OCI-LY1 (cell line): Measurements from ENCODE around the gene STAC.
"Not testable (repeated sequence)": the region's sequence is repeated elsewhere in the genome, so short reads cannot be mapped to it uniquely, and the experiment has no call there.

Source experiments
- H2AFZ ChIP-seq: fragments of 200-600 bp; sonication (generic), shearing (Covaris generic); 2 replicates; pipeline ENCODE4 v1.6.0; 2014; ENCODE audit warnings: antibody characterized with exemption, mild to moderate bottlenecking, low read length
- H3F3A ChIP-seq: fragments of 200-600 bp; sonication (generic), shearing (Covaris generic); 2 replicates; pipeline ENCODE4 v1.6.0; 2014; ENCODE audit warnings: mild to moderate bottlenecking, antibody characterized with exemption, low read length, moderate library complexity; ENCODE audit not compliant: insufficient read depth
- H3K27ac ChIP-seq: fragments of 200-600 bp; sonication (generic); 2 replicates; pipeline ENCODE4 v1.5.1; 2014; ENCODE audit warnings: low read length, mixed run types, mild to moderate bottlenecking, low read depth; ENCODE audit not compliant: poor library complexity, severe bottlenecking
- H3K27me3 ChIP-seq: fragments of 200-600 bp; sonication (generic); 2 replicates; pipeline ENCODE4 v1.6.0; 2014; ENCODE audit warnings: antibody characterized with exemption, mild to moderate bottlenecking, low read length, moderate library complexity; ENCODE audit not compliant: insufficient read depth
- H3K36me3 ChIP-seq: fragments of 200-600 bp; sonication (generic); 2 replicates; pipeline ENCODE4 v1.6.1; 2014; ENCODE audit warnings: mild to moderate bottlenecking, antibody characterized with exemption, low read length, moderate library complexity, mixed read lengths; ENCODE audit not compliant: insufficient read depth
- H3K4me1 ChIP-seq: fragments of 200-600 bp; sonication (generic); 2 replicates; pipeline ENCODE4 v1.5.1; 2014; ENCODE audit warnings: mild to moderate bottlenecking, low read length, moderate library complexity; ENCODE audit not compliant: insufficient read depth, severe bottlenecking
- H3K4me2 ChIP-seq: fragments of 200-600 bp; sonication (generic), shearing (Covaris generic); 2 replicates; pipeline ENCODE4 v1.6.1; 2014; ENCODE audit warnings: low read length
- H3K4me3 ChIP-seq: fragments of 200-600 bp; sonication (generic); 2 replicates; pipeline ENCODE4 v1.5.1; 2014; ENCODE audit warnings: low read length, low read depth, mild to moderate bottlenecking, mixed read lengths; ENCODE audit not compliant: poor library complexity, severe bottlenecking
- H3K79me2 ChIP-seq: fragments of 200-600 bp; shearing (Covaris generic); 2 replicates; pipeline ENCODE4 v1.6.1; 2016; ENCODE audit warnings: mixed run types, low read length, mixed read lengths; ENCODE audit not compliant: insufficient read depth
- H3K9ac ChIP-seq: fragments of 200-600 bp; sonication (generic), shearing (Covaris generic); 2 replicates; pipeline ENCODE4 v1.6.1; 2014; ENCODE audit warnings: mild to moderate bottlenecking, low read length, mixed read lengths
- H3K9me2 ChIP-seq: fragments of 200-600 bp; sonication (generic), shearing (Covaris generic); 2 replicates; pipeline ENCODE4 v1.6.1; 2014; ENCODE audit warnings: low read depth, mild to moderate bottlenecking, low read length, mixed read lengths
- H3K9me3 ChIP-seq: fragments of 200-600 bp; shearing (Covaris generic); 2 replicates; pipeline ENCODE4 v1.6.1; 2014; ENCODE audit warnings: low read length, mixed read lengths
- H4K20me1 ChIP-seq: fragments of 200-600 bp; sonication (generic), shearing (Covaris generic); 2 replicates; pipeline ENCODE4 v1.6.0; 2016; ENCODE audit warnings: mild to moderate bottlenecking, low read length; ENCODE audit not compliant: insufficient read depth
- EZH2 ChIP-seq: fragments of 200-600 bp; sonication (generic), shearing (Covaris generic); IDR thresholded peaks from 2 replicates; pipeline ENCODE4 v1.8.0; 2017; ENCODE audit warnings: borderline replicate concordance, mixed run types, mild to moderate bottlenecking, antibody characterized with exemption, low read length, moderate library complexity, mixed read lengths
- TF ChIP-seq, protein P1 (sequence below): fragments of 200-600 bp; sonication (generic), shearing (Covaris generic); IDR thresholded peaks from 2 replicates; pipeline ENCODE4 v1.5.1; 2017; ENCODE audit warnings: mild to moderate bottlenecking, antibody characterized with exemption, low read length, moderate library complexity, mixed read lengths

The STAC gene

DNA sequence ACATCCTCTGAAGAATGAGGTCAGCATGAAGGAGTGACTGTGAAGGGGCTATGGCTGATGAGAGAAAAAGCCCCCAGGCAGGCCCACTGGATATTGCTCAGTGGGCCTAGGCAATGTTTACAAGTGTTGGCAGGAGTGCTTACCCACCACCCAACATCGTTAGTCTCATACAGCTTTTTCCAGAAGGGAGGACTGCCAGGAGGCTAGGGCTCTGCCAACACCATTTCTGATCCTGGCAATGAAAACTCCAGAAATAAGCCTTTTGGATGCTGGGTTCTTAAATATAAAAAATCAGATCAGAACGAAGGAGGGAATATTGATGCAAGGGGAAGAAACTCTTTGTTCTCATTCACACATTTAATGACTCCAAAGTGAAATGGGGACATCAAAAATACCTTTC, 194.9 kb downstream of the STAC start:
- H3K4me1 ChIP-seq: no peaks in the 10 kb centered on the region
- H3K9me2 ChIP-seq: no peaks in the 10 kb centered on the region
- no peak overlapping the region for H2AFZ ChIP-seq
- TF ChIP-seq, protein P1, sequence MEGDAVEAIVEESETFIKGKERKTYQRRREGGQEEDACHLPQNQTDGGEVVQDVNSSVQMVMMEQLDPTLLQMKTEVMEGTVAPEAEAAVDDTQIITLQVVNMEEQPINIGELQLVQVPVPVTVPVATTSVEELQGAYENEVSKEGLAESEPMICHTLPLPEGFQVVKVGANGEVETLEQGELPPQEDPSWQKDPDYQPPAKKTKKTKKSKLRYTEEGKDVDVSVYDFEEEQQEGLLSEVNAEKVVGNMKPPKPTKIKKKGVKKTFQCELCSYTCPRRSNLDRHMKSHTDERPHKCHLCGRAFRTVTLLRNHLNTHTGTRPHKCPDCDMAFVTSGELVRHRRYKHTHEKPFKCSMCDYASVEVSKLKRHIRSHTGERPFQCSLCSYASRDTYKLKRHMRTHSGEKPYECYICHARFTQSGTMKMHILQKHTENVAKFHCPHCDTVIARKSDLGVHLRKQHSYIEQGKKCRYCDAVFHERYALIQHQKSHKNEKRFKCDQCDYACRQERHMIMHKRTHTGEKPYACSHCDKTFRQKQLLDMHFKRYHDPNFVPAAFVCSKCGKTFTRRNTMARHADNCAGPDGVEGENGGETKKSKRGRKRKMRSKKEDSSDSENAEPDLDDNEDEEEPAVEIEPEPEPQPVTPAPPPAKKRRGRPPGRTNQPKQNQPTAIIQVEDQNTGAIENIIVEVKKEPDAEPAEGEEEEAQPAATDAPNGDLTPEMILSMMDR: no peak
- no peak for TF ChIP-seq EZH2
- no peaks in the 10 kb centered on the region for H4K20me1 ChIP-seq
- no peak overlapping the region for H3K27ac ChIP-seq
- H3K4me3 ChIP-seq: no peak overlapping the region
- no peaks in the 10 kb centered on the region for H3K27me3 ChIP-seq
- no peak overlapping the region for H3K9ac ChIP-seq
- no peaks in the 10 kb centered on the region for H3K79me2 ChIP-seq
- H3K4me2 ChIP-seq: no peak overlapping the region
- no peaks in the 10 kb centered on the region for H3F3A ChIP-seq
- H3K36me3 ChIP-seq: no peaks in the 10 kb centered on the region
- no peaks in the 10 kb centered on the region for H3K9me3 ChIP-seq

DNA sequence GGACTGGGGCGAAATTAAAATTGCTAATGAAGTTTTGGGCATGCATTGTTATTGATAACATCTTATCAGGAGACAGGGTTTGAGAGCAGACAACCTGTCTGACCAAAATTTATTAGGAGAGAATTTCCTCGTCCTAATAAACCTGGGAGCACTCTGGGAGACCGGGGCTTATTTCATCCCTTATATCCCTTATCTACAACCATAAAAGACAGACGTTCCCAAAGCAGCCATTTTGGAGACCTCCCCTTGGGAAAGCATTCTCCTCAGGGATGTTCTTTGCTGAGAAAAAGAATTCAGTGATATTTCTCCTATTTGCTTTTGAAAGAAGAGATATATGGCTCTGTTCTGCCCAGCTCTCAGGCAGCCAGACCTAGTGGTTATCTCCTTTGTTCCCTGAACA, 198.1 kb downstream of the STAC start:
- not testable (repeated sequence) for H4K20me1 ChIP-seq, H3K36me3 ChIP-seq, H3K9me2 ChIP-seq, H3F3A ChIP-seq, H3K9me3 ChIP-seq, H3K27me3 ChIP-seq, H3K4me3 ChIP-seq, H3K27ac ChIP-seq, H3K4me2 ChIP-seq, H3K4me1 ChIP-seq, H3K9ac ChIP-seq, H3K79me2 ChIP-seq, H2AFZ ChIP-seq

DNA sequence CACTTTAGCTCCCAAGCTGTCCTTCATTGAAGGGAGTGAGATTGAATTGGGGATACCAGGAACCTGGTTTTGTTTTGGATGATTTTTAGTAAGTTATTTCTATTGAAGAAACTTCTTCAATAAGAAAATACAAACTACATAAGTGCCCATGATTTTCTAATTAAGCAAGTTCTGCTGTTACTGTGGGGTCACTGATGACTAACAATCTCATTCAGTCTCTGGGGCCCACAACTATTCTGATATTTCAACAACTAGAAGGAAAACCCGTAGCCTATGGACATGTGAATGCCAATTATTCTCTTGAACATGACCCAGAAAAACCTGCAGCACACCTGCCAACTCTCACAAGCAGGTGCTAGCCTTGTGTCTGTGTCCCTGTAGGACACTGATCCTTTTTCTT, 199.4 kb downstream of the STAC start:
- Histone ChIP-seq H3K27ac (no peak overlapping the region), H3K4me2 (no peak overlapping the region), H3K79me2 (no peaks in the 10 kb centered on the region), H3K36me3 (no peaks in the 10 kb centered on the region), H2AFZ (no peak overlapping the region), H3F3A (no peaks in the 10 kb centered on the region), H3K4me1 (no peaks in the 10 kb centered on the region), H3K9me2 (no peaks in the 10 kb centered on the region), H3K4me3 (no peak overlapping the region), H3K27me3 (no peaks in the 10 kb centered on the region), H3K9me3 (no peaks in the 10 kb centered on the region), H4K20me1 (no peaks in the 10 kb centered on the region), H3K9ac (no peak overlapping the region)
- TF ChIP-seq EZH2: no peak
- TF ChIP-seq, protein P1: no peak

DNA sequence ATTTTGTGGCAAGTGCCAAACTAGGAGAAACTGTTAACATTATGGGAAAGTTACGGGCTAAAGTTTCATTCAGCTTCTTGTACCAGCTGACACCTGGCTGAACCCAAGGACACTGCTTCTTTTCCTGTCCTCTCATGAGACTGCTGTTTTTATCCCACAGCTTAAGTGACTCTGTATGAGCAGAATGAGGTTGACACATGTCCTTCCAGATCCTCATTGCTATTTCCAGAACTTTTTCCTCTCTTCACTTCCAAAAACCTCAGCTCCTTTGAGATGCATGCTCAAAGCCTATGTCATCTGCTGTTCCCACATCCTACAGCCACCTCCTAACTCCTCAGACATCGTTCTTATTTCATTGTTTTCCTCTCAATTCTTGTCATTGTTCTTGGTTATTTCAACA, 200.4 kb downstream of the STAC start:
- H3K79me2 ChIP-seq: no peaks in the 10 kb centered on the region
- TF ChIP-seq, protein P1: no peak
- no peak overlapping the region for H3K9ac ChIP-seq
- H4K20me1 ChIP-seq: no peaks in the 10 kb centered on the region
- H2AFZ ChIP-seq: no peak overlapping the region
- H3K36me3 ChIP-seq: no peaks in the 10 kb centered on the region
- no peak overlapping the region for H3K27ac ChIP-seq
- no peak overlapping the region for H3K4me3 ChIP-seq
- H3F3A ChIP-seq: no peaks in the 10 kb centered on the region
- H3K27me3 ChIP-seq: no peaks in the 10 kb centered on the region
- no peaks in the 10 kb centered on the region for H3K9me2 ChIP-seq
- no peak overlapping the region for H3K4me2 ChIP-seq
- no peaks in the 10 kb centered on the region for H3K9me3 ChIP-seq
- no peaks in the 10 kb centered on the region for H3K4me1 ChIP-seq
